HS-5 (cell line): Measurements from ENCODE around the gene TIMP4.

ENCODE experiments used
- DNase-seq: peaks from one replicate; pipeline ENCODE4 v3.0.0-alpha.2; 2012; ENCODE audit warnings: low read depth

TIMP4 gene

GRCh38 chr3:12185172-12185710 is 26.5 kb upstream of the TIMP4 start:
- DNase-seq = no peak

GRCh38 chr3:12184541-12184940 is 25.8 kb upstream of the TIMP4 start:
- no peak for DNase-seq

- DNase-seq = no peak
Observed at GRCh38 chr3:12182687-12183441, 24.2 kb upstream of the TIMP4 start.

- DNase-seq = no peak
Observed at GRCh38 chr3:12181806-12182205, 23.1 kb upstream of the TIMP4 start.

- no peak for DNase-seq
Observed at GRCh38 chr3:12181301-12181700, 22.6 kb upstream of the TIMP4 start.

- DNase-seq = no peak
Observed at GRCh38 chr3:12180631-12181030, 21.9 kb upstream of the TIMP4 start.

- no peak for DNase-seq
Observed at GRCh38 chr3:12180218-12180617, 21.5 kb upstream of the TIMP4 start.

- no peak for DNase-seq
Observed at GRCh38 chr3:12179441-12179840, 20.7 kb upstream of the TIMP4 start.

- no peak for DNase-seq
Observed at GRCh38 chr3:12178091-12178820, 19.5 kb upstream of the TIMP4 start.

- no peak for DNase-seq
Observed at GRCh38 chr3:12177126-12177525, 18.4 kb upstream of the TIMP4 start.

GRCh38 chr3:12175844-12176453 is 17.2 kb upstream of the TIMP4 start:
- DNase-seq = no peak

- DNase-seq = no peak
Observed at GRCh38 chr3:12175137-12175593, 16.5 kb upstream of the TIMP4 start.

- no peak for DNase-seq
Observed at GRCh38 chr3:12170207-12170606, 11.5 kb upstream of the TIMP4 start.

GRCh38 chr3:12165909-12166308 is 7.2 kb upstream of the TIMP4 start:
- DNase-seq = no peak

- no peak for DNase-seq
Observed at GRCh38 chr3:12159227-12159601, 502 bp upstream of the TIMP4 start.

- DNase-seq = no peak
Observed at GRCh38 chr3:12157026-12157425, 1.7 kb downstream of the TIMP4 start.

GRCh38 chr3:12155828-12156227 is 2.9 kb downstream of the TIMP4 start:
- no peak for DNase-seq

GRCh38 chr3:12155264-12155663 is 3.4 kb downstream of the TIMP4 start:
- no peak for DNase-seq

GRCh38 chr3:12154151-12154550 is 4.6 kb downstream of the TIMP4 start:
- no peak for DNase-seq

GRCh38 chr3:12150112-12150511 is 8.6 kb downstream of the TIMP4 start:
- DNase-seq = no peak

- no peak for DNase-seq
Observed at GRCh38 chr3:12149029-12149428, 9.7 kb downstream of the TIMP4 start.

GRCh38 chr3:12148183-12148940 is 10.3 kb downstream of the TIMP4 start:
- DNase-seq = no peak
